ENCODE data around the gene PLA2G4A.
"Not testable (repeated sequence)": the region's sequence is repeated elsewhere in the genome, so short reads cannot be mapped to it uniquely, and the experiment has no call there.

Gene PLA2G4A

GRCh38 chr1:186917106-186917786, 88.5 kb downstream of the PLA2G4A start:
- DNase-seq (ENCODE audit: low read depth in 2 of 2, low spot score in 1 of 2) = not testable (repeated sequence)

- not testable (repeated sequence) for DNase-seq (ENCODE audit: low read depth in 2 of 2, low spot score in 1 of 2)
These were observed 92.6 kb downstream of the PLA2G4A start for GRCh38 chr1:186921386-186921785.

- not testable (repeated sequence) for DNase-seq (ENCODE audit: low read depth in 2 of 2, low spot score in 1 of 2)
These were observed 94.1 kb downstream of the PLA2G4A start for GRCh38 chr1:186922814-186923213.

GRCh38 chr1:186923486-186923885, 94.7 kb downstream of the PLA2G4A start:
- no peak for DNase-seq (ENCODE audit: low read depth in 2 of 2, low spot score in 1 of 2)

GRCh38 chr1:186925881-186926669, 97.3 kb downstream of the PLA2G4A start:
- DNase-seq (ENCODE audit: low read depth in 2 of 2, low spot score in 1 of 2) = no peak

- DNase-seq (ENCODE audit: low read depth in 2 of 2, low spot score in 1 of 2) = no peak
These were observed 99.1 kb downstream of the PLA2G4A start for GRCh38 chr1:186927884-186928283.

- DNase-seq (ENCODE audit: low read depth in 2 of 2, low spot score in 1 of 2) = no peak
These were observed 101.5 kb downstream of the PLA2G4A start for GRCh38 chr1:186930238-186930637.

- DNase-seq (ENCODE audit: low read depth in 2 of 2, low spot score in 1 of 2) = no peak
These were observed 108.4 kb downstream of the PLA2G4A start for GRCh38 chr1:186937016-186937670.

- no peak for DNase-seq (ENCODE audit: low read depth in 2 of 2, low spot score in 1 of 2)
These were observed 115.3 kb downstream of the PLA2G4A start for GRCh38 chr1:186943891-186944686.

GRCh38 chr1:186945146-186945545, 116.4 kb downstream of the PLA2G4A start:
- DNase-seq (ENCODE audit: low read depth in 2 of 2, low spot score in 1 of 2) = no peak

GRCh38 chr1:186948535-186948934, 119.8 kb downstream of the PLA2G4A start:
- DNase-seq (ENCODE audit: low read depth in 2 of 2, low spot score in 1 of 2) = no peak

GRCh38 chr1:186949173-186949572, 120.4 kb downstream of the PLA2G4A start:
- DNase-seq (ENCODE audit: low read depth in 2 of 2, low spot score in 1 of 2) = no peak

- no peak for DNase-seq (ENCODE audit: low read depth in 2 of 2, low spot score in 1 of 2)
These were observed 121.8 kb downstream of the PLA2G4A start for GRCh38 chr1:186950547-186950946.

- DNase-seq (ENCODE audit: low read depth in 2 of 2, low spot score in 1 of 2) = no peak
These were observed 125.1 kb downstream of the PLA2G4A start for GRCh38 chr1:186953876-186954275.

GRCh38 chr1:186957314-186957713, 128.6 kb downstream of the PLA2G4A start:
- DNase-seq (ENCODE audit: low read depth in 2 of 2, low spot score in 1 of 2) = no peak

- DNase-seq (ENCODE audit: low read depth in 2 of 2, low spot score in 1 of 2) = no peak
These were observed 129.8 kb downstream of the PLA2G4A start for GRCh38 chr1:186958520-186958919.

GRCh38 chr1:186960861-186961260, 132.1 kb downstream of the PLA2G4A start:
- DNase-seq (ENCODE audit: low read depth in 2 of 2, low spot score in 1 of 2) = no peak

- no peak for DNase-seq (ENCODE audit: low read depth in 2 of 2, low spot score in 1 of 2)
These were observed 137.1 kb downstream of the PLA2G4A start for GRCh38 chr1:186965847-186966246.

- DNase-seq (ENCODE audit: low read depth in 2 of 2, low spot score in 1 of 2) = no peak
These were observed 137.7 kb downstream of the PLA2G4A start for GRCh38 chr1:186966456-186966855.

- DNase-seq (ENCODE audit: low read depth in 2 of 2, low spot score in 1 of 2) = no peak
These were observed 139.1 kb downstream of the PLA2G4A start for GRCh38 chr1:186967656-186968394.

All from stimulated activated CD8-positive, alpha-beta memory T cell treated with anti-CD3 and anti-CD28 coated beads, Interleukin-4, amount 100 ng/mL, for 4 hours (primary cell).